HG03575 (cell line): ENCODE data around the gene ATN1.

Experiments
- ATAC-seq: cut with Tn5 transposase; IDR thresholded peaks from one replicate; pipeline ENCODE4 v1.9.1; 2021; ENCODE audit not compliant: unreplicated experiment, insufficient number of reproducible peaks, low FRiP score; ENCODE audit errors: extremely low read depth

Gene ATN1

DNA sequence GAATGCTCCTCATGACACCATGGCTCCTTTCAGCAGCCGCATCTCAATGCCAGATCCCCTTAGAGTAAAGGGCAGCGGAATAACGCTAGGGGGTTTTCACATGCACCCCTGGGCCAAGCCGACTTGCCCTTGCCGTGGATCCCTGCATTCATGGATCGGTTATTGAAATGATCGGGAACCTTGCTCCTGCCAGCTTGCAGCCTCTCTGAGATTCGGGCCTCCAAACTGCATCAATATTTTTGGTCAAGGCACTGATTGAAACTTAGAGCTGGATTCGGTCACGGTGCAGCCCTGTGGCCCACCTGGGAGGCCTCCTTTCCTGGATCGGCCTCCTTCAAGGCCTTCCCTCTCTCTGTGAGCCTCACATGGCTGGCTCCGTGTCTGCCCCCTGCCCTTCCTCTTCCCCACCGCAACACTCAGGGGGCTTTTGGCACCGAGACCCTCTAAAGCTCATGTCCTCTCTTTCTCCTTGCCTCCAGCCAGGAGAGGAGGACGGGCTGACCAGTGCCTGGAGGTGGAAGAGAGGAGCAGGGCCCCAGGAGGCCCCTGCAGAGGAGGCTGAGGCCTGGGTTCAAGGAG is 25.2 kb downstream of the ATN1 start:
- ATAC-seq, result no peak

DNA sequence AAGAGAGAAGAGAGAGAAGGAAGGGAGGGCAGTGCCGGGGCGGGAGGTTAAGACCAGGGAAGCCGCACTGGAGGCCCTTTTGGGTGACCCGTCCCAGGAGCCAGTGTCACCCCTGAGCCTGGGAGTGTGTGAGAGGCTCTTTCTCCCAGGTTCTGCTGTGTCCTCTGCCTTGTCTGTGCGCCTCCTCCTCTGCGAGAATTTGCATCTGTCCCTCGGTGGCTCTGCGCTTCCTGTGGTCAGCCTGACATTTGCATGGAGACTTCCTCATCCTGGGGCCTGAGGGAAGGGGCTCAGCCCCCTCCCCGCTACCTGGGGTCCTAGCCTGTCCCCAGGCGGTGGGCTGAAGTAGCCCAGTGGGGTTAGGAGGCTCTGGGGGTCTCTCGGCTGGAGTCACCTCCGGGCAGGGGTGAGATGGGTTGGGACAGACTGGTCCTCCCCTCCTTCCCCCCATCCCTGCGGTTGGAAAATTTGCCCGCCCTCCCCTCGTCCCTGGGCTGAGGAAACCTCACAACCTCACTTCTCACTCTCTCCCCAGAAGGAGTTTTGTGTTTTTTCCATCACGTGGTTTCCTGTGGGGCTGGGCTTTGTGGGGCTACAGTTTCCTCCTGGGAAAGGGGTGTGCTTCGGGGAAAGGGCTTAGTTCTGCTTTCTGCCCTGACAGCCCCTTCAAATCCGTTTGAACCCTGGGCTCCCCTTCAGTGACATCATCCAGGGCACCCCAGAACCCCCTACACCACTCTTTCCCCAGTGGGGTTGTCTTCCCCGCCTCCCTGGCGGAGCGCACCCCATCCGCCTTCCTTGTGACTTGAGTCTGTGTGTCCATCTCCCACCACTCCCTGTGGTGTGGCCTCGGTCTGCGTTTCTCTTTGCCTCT is 25.9 kb downstream of the ATN1 start:
- ATAC-seq, result no peak

DNA sequence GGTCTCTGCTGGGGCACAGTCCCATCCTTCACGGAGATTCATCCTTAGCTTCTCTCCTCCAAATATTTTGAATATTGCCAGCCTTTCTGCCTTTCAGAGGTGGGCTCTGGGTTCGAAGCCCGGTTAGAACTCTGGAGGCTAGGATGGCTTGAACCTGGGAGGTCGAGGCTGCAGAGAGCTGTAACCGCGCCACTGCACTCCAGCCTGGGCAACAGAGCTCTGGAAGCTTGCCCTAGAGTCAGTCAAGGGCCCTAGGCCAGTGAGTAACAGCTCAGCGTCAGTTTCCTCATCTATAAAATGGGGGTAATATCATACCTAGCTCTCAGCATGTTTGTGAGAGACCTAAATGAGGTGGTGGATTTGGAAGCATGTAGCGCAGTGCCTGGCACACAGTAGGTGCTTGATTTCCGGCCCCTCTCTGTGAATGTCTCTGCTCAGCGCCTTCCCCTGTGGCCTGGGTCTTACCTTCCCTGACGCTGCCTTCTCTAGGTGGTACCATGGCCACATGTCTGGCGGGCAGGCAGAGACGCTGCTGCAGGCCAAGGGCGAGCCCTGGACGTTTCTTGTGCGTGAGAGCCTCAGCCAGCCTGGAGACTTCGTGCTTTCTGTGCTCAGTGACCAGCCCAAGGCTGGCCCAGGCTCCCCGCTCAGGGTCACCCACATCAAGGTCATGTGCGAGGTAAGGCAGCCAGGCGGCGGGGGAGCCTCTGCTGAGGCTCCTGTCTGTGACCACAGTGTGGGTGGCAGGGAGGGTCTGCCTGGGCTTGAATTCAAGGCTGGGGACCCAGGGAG is 26.8 kb downstream of the ATN1 start:
- no peak for ATAC-seq

DNA sequence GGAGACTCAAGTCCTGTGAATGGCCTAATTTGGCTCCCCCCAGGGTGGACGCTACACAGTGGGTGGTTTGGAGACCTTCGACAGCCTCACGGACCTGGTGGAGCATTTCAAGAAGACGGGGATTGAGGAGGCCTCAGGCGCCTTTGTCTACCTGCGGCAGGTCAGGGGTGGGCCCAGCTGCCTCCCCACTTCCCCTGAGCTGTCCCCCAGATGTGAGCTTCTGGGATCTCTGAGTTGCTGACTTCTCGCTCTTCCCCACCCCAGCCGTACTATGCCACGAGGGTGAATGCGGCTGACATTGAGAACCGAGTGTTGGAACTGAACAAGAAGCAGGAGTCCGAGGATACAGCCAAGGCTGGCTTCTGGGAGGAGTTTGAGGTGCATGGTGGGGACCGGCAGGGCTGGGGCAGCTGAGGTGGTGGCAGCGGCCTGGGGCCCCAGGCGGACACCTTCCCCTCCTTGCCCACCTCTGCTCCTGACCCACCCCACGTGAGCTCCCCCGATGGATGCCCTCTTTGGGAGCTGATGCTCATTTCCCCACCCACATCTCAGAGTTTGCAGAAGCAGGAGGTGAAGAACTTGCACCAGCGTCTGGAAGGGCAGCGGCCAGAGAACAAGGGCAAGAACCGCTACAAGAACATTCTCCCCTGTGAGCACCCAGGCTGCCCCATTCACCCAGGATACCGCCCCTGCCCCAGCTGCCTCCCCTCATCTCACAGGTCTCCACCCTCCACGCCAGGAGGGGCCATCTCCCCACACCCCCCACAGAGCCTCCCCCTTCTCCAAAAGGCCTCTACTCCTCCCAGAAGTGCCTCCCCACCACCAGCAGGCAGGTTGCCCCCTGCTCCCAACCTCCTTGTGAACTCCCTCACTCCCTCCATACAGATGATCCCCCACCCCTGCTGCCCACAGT is 27.6 kb downstream of the ATN1 start:
- ATAC-seq, result no peak

DNA sequence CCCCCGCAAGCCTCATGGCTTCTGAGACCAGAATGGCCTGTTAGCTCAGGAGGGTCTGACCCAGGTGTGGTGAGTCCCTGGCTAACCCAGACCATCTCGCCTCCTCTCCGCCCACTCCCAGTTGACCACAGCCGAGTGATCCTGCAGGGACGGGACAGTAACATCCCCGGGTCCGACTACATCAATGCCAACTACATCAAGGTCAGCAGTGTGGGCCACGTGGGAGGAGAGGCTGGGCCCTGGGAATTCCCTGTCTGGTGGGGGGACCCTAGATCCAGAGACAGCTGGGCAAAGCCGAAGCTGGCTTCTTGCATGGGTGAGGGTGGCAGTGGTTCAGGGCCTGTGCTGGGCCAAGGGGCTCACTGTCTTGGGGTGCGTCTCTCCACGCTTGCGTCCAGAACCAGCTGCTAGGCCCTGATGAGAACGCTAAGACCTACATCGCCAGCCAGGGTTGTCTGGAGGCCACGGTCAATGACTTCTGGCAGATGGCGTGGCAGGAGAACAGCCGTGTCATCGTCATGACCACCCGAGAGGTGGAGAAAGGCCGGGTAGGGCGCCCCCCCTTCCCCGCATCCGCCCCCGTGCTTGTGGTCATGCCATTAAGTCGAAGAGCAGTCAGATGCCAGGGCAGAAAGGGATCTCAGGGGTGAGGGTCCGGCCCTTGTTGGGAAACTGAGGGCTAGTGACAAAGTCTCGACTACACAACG is 28.4 kb downstream of the ATN1 start:
- ATAC-seq, result no peak

DNA sequence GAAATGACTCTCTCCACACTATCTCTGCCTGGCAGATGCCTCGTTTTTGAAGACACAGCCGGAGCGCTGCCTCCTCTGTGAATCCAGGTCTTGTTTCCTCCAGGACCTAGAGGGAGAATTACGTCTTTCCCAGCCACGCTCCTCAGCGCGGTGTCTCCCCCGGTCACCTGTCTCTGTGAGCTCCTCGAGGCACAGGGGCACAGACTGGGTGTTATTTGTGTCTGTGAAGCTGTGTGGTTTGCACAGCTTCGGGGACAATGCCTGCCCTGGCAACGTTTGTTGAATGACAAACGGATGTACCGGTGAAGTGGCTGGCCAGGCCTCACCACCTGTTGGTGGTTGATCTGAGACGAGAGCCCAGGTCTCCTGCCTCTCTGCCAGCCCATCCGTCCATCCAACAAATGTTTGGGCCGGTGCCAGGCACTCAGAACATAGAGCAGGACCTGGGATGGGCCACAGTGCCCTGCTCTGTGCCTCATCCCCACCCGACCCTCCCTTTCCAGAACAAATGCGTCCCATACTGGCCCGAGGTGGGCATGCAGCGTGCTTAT is 29.5 kb downstream of the ATN1 start:
- no peak for ATAC-seq

DNA sequence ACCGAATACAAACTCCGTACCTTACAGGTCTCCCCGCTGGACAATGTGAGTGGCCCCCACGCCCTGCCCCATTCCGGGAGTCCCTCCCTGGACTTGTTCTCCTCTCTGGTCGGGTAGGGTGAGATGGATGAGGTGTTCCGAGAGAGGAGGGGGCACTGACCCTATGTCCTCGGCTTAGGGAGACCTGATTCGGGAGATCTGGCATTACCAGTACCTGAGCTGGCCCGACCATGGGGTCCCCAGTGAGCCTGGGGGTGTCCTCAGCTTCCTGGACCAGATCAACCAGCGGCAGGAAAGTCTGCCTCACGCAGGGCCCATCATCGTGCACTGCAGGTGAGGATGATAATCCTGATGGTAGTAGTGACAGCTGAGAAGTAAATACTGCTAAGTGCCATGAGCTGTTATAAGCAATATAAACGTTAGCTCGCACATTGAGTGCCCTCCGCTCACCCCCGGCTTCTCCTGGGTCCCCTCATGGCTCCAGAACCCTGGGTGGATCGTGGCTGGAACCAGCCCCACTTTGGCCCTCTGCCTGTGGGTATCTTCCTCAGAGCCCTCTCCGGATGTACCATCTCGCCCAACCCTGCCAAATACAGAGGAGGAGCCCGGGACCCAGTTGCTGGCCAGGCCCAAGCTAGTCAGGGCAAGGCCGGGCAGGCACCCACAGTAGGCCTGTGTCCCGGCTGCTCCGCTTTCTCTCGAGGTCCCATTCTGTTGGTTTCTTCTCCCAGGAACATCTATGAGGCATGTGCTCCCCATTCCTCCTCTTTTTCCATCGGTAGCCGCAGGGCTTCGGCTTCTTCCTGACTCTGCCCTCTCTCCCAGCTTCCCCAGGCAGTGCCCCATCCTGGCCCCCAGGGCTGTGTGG is 30.2 kb downstream of the ATN1 start:
- no peak for ATAC-seq

DNA sequence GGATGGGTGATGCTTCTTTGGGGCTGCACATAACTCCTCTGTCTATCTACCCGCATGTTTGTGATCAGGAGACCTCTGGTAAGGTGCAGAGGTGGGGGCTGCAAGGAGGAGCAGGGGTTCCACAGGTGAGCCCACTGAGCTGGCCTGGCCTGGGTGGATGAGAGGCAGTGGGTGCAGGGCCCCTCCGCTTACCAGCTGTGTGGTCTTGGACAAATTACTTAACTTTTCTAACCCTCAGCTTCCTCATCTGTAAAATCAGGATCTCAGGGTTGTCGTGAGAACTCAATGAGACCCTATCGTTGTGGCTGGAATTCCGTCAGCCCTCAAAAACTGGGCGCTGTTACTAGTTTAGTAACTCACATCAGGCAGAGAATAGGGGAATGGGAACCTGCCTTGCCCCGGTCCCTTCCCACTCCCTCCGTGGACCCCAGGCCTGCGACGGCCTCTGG is 30.9 kb downstream of the ATN1 start:
- no peak for ATAC-seq

DNA sequence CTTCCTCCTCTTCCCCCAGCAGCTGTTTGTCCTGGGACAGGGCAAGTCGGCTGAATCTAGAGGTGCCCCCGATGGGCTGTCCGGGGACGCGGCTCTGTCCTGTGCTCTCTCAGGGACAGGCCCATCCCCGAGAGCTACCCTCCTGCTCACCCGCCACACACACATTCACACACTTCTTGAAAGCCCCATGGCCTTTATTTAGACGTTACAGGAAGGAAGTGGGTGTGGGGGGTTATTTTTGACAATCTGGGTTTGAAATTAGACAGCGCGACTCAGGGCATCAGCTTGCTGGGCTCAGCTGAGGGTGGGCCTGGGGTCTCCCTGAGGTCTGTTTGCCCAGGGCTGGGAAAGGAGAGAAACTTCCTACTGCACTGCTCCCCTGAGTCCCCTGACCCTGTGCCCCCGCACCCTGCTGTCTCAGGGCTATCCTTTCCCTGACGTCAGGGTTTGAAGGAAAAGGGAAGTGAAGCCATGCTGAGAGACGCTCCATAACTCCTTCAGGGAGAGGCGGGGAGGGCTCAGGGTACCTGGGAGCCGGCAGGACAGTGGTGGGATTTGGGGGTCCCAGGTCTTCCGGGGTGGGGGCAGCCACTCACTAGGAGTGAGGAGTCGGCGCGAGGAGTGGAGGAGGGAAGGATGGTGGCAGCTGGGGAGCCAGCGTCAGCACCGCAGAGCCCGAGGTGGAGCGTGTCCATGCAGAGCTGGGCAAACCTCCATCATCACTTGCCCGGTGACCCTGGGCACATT is 31.5 kb downstream of the ATN1 start:
- ATAC-seq, result no peak

DNA sequence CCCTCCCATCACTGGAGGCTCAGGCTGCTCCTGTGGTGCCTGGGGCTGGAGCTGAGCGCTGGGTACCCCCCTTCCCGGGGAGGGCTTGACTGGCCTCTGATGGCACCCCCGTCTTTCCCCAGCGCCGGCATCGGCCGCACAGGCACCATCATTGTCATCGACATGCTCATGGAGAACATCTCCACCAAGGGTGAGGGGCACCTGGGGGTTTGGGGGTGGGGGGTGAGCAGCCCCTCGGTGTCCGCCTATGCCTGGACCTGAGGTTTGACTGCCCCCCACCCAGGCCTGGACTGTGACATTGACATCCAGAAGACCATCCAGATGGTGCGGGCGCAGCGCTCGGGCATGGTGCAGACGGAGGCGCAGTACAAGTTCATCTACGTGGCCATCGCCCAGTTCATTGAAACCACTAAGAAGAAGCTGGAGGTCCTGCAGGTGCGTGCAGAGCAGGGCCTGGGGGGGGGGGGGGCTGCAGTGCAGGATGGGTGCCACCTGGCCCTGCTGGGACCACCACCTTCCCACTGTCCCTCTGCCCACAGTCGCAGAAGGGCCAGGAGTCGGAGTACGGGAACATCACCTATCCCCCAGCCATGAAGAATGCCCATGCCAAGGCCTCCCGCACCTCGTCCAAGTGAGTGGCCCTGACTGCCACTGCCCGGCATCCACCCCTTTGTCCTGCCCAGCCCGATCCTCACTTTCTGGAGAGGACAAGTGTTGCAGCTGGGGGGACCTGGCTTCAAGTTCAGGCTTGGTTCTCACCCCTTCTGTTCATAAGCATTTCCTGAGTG is 32.2 kb downstream of the ATN1 start:
- ATAC-seq, result no peak

DNA sequence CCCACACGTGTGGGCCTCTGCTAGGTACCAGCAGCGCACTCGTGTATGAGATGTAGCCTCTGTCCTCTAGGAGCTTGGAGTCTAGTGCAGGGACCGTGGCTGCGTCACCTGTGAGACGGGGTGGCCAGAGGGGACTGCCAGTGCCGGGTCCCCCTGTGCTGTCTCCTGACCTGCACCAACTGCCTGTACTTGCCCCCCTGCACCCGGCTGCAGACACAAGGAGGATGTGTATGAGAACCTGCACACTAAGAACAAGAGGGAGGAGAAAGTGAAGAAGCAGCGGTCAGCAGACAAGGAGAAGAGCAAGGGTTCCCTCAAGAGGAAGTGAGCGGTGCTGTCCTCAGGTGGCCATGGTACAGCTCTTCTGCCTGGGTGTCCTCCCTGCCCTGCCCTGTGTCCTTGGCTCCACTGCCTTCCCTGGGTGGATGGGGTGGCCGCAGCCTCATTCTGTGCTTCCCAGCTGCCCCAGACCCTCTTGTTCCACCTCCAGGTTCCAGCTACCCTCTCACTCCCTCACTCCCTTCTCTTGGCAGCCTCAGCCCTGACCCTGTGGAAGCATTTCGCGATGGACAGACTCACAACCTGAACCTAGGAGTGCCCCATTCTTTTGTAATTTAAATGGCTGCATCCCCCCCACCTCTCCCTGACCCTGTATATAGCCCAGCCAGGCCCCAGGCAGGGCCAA is 33.0 kb downstream of the ATN1 start:
- no peak for ATAC-seq

DNA sequence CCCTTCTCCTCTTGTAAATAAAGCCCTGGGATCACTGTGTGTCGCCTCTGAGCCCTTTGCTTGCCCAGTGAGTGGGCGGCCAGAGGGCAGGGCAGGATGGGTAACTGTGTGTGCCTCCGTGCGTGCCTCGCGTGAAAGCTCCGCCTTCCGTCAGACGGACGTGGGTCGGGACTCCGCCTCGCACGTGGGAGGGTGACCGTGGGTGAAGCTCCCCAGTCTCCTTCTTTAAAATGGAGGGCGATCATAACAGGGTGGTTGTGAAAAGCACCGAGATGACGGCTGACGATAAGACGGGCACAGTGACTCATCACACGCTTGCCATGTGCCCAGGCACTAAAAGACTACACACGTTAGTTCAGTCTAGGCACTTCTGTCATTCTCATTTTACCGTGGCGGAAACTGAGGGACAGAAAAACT is 33.5 kb downstream of the ATN1 start:
- no peak for ATAC-seq

DNA sequence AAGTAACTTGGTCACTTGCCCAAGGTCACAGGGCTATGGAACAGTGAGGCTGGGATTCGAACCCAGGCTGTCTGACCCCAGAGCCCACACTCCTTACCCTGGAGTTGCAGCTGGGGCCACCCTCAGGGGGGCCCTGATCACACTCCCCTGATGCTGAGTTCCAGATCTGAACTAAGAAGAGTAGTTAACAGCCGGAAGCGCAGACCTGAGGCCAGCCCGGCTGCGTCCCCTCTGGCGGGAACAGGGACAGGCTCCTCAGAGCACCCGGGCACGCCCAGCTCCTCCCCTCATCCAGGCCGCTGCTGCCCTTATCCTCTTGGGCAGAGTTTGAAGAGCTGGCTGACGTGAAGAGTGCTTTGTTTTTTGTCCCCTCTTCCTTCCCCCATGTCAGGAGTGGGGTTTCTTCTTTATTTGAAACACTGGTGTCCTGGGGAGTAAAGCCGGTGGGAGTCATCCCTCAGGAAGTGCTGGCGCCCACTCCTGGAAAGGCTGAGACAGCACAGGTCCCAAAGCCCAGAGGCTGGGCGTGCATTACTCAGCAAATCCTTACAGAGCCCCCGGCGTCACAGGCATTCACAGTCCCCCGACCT is 34.0 kb downstream of the ATN1 start:
- no peak for ATAC-seq

DNA sequence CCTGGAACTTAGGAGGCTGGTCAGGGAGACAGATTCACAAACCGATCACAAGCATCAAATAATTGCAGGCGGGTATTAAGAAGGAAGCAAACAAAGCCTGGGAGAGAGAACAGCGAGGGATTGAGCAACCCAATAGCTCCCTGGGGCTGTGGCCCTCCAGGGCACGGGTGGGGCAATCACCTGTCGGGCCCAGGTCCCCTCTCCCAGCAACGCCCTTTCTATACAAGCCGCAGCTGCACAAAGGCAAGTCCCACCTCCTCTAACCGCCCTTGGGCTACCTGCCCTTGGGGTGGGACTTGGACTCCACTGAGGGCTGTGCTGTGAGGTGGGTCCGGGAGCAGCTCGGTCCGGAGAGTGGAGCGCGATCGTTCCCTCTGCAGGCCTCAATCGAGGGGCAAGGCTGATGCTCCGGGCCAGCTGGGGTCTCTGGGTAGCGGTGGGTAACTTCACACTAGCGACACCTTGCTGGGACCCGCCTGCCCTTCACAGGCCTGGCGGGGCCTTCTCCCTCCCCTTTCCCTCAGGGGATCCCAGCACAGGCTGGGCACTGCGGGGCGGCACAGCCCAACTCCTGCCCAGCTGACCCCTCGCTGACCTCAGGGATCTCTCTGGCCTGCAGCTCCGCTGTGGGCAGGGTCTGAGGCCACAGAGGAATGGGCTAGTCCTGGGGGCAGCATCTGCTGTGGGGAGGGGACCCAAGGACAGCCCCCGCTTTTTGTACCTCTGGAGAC is 34.7 kb downstream of the ATN1 start:
- no peak for ATAC-seq
